KMS-11 (cell line): Measurements from ENCODE around the gene GRIA4.
"Not testable (repeated sequence)": the region's sequence is repeated elsewhere in the genome, so short reads cannot be mapped to it uniquely, and the experiment has no call there.

Source experiments
- H2AFZ ChIP-seq: fragments of 200-600 bp; sonication (generic); 2 replicates; pipeline ENCODE4 v1.6.1; 2016; ENCODE audit warnings: antibody characterized with exemption, mixed run types, low read depth
- H3K27ac ChIP-seq: fragments of 200-600 bp; sonication (generic); 2 replicates; pipeline ENCODE4 v1.6.1; 2016; ENCODE audit warnings: mild to moderate bottlenecking, mixed run types
- H3K27me3 ChIP-seq: fragments of 200-600 bp; sonication (generic); 2 replicates; pipeline ENCODE4 v1.6.1; 2017; ENCODE audit warnings: mild to moderate bottlenecking, low read depth, mixed run types, moderate library complexity; ENCODE audit not compliant: insufficient read depth
- H3K36me3 ChIP-seq: fragments of 200-600 bp; sonication (generic); 2 replicates; pipeline ENCODE4 v1.6.1; 2017; ENCODE audit warnings: mild to moderate bottlenecking, mixed run types; ENCODE audit not compliant: insufficient read depth
- H3K4me1 ChIP-seq: fragments of 200-600 bp; sonication (generic); 2 replicates; pipeline ENCODE4 v1.6.1; 2016; ENCODE audit warnings: mild to moderate bottlenecking, low read depth, mixed run types; ENCODE audit not compliant: poor library complexity, severe bottlenecking
- H3K4me2 ChIP-seq: fragments of 200-600 bp; sonication (generic); 2 replicates; pipeline ENCODE4 v1.7.0; 2016; ENCODE audit warnings: mild to moderate bottlenecking, mixed run types
- H3K4me3 ChIP-seq: fragments of 200-600 bp; sonication (generic); IDR thresholded peaks from 2 replicates; pipeline ENCODE4 v1.6.1; 2017; ENCODE audit warnings: low read depth, low read length, mixed read lengths; ENCODE audit not compliant: insufficient read depth
- H3K79me2 ChIP-seq: fragments of 200-600 bp; sonication (generic); 2 replicates; pipeline ENCODE4 v1.6.1; 2016; ENCODE audit warnings: low read depth, mixed run types; ENCODE audit not compliant: insufficient read depth
- H3K9ac ChIP-seq: fragments of 200-600 bp; sonication (generic); 2 replicates; pipeline ENCODE4 v1.6.1; 2016; ENCODE audit warnings: mild to moderate bottlenecking, mixed run types
- H4K20me1 ChIP-seq: fragments of 200-600 bp; sonication (generic); 2 replicates; pipeline ENCODE4 v1.6.1; 2016; ENCODE audit warnings: mild to moderate bottlenecking, mixed run types; ENCODE audit not compliant: insufficient read depth
- TF ChIP-seq, protein P1 (sequence below): fragments of 200-600 bp; sonication (generic); conservative IDR thresholded peaks from 2 replicates; pipeline ENCODE4 v1.6.1; 2017; ENCODE audit warnings: low read depth, mild to moderate bottlenecking, antibody characterized with exemption, low read length, moderate library complexity, mixed read lengths

The GRIA4 gene

DNA sequence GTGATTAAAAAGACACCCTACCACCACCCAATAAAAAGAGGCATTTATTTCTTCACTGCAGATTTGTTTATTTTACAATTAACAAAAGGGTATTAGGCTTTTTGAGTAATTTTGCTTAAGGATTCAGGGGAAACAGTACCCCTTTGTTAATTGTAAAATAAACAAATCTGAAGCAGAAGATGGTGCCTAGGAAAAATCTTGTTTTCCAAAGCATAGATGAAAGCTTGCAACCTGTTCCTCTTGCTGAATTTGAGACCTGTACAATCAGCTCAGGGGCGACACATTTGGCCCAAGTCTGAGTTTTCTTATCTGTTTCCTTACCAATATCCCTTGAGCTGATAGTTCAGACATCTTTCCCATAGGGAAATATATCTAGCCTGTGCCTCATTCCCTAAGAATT lies 171.9 kb downstream of the GRIA4 start:
- Histone ChIP-seq H3K27me3 (no peaks in the 10 kb centered on the region), H3K9ac (no peak overlapping the region), H2AFZ (no peak overlapping the region), H4K20me1 (no peaks in the 10 kb centered on the region), H3K36me3 (no peaks in the 10 kb centered on the region), H3K4me2 (no peak overlapping the region), H3K79me2 (no peaks in the 10 kb centered on the region), H3K27ac (no peak overlapping the region), H3K4me3 (no peak overlapping the region), H3K4me1 (no peaks in the 10 kb centered on the region)
- TF ChIP-seq, protein P1, sequence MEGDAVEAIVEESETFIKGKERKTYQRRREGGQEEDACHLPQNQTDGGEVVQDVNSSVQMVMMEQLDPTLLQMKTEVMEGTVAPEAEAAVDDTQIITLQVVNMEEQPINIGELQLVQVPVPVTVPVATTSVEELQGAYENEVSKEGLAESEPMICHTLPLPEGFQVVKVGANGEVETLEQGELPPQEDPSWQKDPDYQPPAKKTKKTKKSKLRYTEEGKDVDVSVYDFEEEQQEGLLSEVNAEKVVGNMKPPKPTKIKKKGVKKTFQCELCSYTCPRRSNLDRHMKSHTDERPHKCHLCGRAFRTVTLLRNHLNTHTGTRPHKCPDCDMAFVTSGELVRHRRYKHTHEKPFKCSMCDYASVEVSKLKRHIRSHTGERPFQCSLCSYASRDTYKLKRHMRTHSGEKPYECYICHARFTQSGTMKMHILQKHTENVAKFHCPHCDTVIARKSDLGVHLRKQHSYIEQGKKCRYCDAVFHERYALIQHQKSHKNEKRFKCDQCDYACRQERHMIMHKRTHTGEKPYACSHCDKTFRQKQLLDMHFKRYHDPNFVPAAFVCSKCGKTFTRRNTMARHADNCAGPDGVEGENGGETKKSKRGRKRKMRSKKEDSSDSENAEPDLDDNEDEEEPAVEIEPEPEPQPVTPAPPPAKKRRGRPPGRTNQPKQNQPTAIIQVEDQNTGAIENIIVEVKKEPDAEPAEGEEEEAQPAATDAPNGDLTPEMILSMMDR = no peak

DNA sequence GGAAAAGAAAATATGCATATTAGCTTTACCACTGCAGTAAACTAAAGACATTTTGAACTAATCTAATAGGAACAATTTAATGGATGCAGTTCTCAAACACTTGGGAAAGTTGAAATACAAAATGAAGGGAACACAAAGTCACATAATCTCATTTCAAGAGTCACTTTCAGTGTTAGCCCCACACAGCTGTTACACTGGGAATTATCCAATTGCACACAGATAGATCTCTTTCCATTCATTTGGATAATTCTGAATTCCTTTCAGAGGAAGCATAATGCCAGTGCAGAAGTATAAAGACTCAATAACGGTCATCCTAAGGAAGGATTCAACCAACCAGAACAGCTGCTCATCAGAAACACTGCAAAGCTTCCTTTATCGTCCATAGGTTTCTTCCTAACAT lies 173.3 kb downstream of the GRIA4 start:
- TF ChIP-seq, protein P1 = no peak
- Histone ChIP-seq H3K4me1 (no peaks in the 10 kb centered on the region), H3K79me2 (no peaks in the 10 kb centered on the region), H3K36me3 (no peaks in the 10 kb centered on the region), H3K9ac (no peak overlapping the region), H4K20me1 (no peaks in the 10 kb centered on the region), H3K27me3 (no peaks in the 10 kb centered on the region), H3K27ac (no peak overlapping the region), H3K4me3 (no peak overlapping the region), H2AFZ (no peak overlapping the region), H3K4me2 (no peak overlapping the region)

DNA sequence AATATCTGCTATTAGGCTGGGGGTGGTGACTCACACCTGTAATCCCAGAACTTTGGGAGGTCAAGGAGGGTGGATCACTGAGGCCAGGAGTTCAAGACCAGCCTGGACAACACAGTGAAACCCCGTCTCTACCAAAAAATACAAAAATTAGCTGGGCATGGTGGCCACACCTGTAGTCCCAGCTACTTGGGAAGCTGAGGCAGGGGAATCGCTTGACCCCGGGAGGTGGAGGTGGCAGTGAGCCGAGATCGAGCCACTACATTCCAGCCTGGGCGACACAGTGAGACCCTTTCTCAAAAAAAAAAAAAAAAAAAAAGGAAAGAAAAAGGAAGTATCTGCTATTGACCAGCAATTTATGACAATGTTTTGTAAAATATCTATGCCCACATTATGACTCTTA lies 176.0 kb downstream of the GRIA4 start:
- H3K4me1 ChIP-seq, H3K36me3 ChIP-seq, H3K4me2 ChIP-seq, H2AFZ ChIP-seq, H3K27me3 ChIP-seq, H3K9ac ChIP-seq, H3K27ac ChIP-seq, H3K4me3 ChIP-seq, H3K79me2 ChIP-seq, H4K20me1 ChIP-seq: not testable (repeated sequence)

DNA sequence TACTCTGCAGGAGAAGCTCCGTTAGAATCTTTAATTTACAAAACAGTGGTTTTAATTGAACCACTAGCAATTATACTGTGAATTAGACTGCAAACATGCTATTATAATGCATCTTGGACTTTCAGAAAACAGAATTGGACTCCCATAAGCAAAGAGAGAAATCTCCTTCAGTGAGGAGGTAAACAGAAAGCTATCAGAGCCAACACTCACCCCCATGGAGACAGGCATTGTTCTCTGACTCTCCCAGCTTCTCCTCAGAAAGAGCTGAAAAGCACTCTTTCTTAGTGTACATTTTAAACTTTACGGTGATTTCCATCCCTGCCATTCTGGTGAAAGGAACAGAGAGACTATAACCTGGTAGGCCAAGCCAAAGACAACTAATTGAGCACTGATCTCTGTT lies 176.9 kb downstream of the GRIA4 start:
- H3K36me3 ChIP-seq = no peaks in the 10 kb centered on the region
- no peaks in the 10 kb centered on the region for H3K79me2 ChIP-seq
- no peak overlapping the region for H3K4me2 ChIP-seq
- no peaks in the 10 kb centered on the region for H4K20me1 ChIP-seq
- H3K9ac ChIP-seq = no peak overlapping the region
- H2AFZ ChIP-seq = no peak overlapping the region
- H3K27me3 ChIP-seq = no peaks in the 10 kb centered on the region
- no peak overlapping the region for H3K27ac ChIP-seq
- no peak overlapping the region for H3K4me3 ChIP-seq
- TF ChIP-seq, protein P1 = no peak
- H3K4me1 ChIP-seq = no peaks in the 10 kb centered on the region

DNA sequence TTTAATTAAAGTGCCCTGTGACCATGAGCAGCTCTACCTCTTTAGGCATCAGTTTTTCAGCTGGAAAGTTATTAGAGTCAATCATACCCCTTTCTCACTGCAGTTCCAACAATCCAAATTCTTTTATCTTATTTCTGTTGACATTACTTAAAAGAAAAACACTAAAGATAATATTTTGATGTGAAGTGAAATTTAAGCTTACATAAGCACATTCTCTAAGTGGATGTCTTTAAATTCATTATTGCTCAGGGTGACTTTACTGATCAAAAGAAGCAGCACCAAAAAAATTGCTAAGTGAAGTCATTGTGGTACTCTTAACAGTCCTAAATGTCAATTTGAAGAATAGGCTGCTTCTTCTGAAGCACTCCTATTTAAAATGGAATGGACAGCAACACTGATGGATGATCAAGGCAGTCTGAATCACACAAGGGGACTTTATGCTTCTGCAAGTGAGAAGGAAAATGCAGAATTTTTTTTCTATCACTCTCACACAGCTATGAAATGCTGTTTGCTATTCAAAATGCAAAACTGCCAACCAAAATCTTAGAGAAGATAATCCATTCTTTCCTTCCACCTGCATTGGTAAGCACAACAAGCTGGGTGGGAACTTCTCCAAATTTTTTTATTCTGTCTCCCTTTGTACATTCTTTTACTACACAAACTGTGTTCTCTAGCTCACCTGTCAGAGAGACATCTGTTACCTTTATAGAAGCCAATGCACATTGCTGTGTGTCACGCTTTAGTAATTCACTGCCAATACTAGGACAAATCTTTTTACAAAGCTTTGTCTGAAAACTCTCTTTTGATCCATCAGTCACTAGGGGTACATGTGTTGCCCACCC lies 179.9 kb downstream of the GRIA4 start:
- no peaks in the 10 kb centered on the region for H3K27me3 ChIP-seq
- H2AFZ ChIP-seq = no peak overlapping the region

More for the DNA sequence above, 179.9 kb downstream of the GRIA4 start:
- TF ChIP-seq, protein P1 = no peak
- no peak overlapping the region for H3K4me2 ChIP-seq
- no peaks in the 10 kb centered on the region for H3K36me3 ChIP-seq
- H3K9ac ChIP-seq = no peak overlapping the region
- no peaks in the 10 kb centered on the region for H3K4me1 ChIP-seq
- no peak overlapping the region for H3K27ac ChIP-seq
- no peaks in the 10 kb centered on the region for H4K20me1 ChIP-seq
- no peak overlapping the region for H3K4me3 ChIP-seq
- no peaks in the 10 kb centered on the region for H3K79me2 ChIP-seq
